ENCODE measurements around the gene GBA2. TPM values are rescaled to one million over a fixed set of nuclear protein-coding genes. Genes with fewer than 3 reads are reported as not detected.
A peak's percentile ranks its signal among the peaks of the same experiment; 100 is the strongest.

Gene GBA2
- total RNA-seq, 1 donor from 2014 or later: 84.7 TPM

GRCh38 chr9:35738186-35738585 lies 10.8 kb downstream of the GBA2 start:
- Mint-ChIP-seq H3K36me3 (peaks cover 13% of the 10 kb centered on the region), H3K4me1 (peaks cover 5% of the 10 kb centered on the region), H3K27me3 (ENCODE audit: low read depth) (no peaks in the 10 kb centered on the region), H3K4me3 (no peak overlapping the region), H3K9me3 (no peaks in the 10 kb centered on the region), H3K27ac (no peak overlapping the region)
- no peak for DNase-seq (ENCODE audit: low spot score in 2 of 2, unreplicated experiment in 2 of 2)
- TF ChIP-seq CTCF (IDR thresholded peaks at IDR 0.05; ENCODE audit: unreplicated experiment): no peak

GRCh38 chr9:35737143-35737542 lies 11.9 kb downstream of the GBA2 start:
- Mint-ChIP-seq H3K27ac (no peak overlapping the region), H3K4me3 (no peak overlapping the region), H3K9me3 (no peaks in the 10 kb centered on the region), H3K36me3 (peaks cover 11% of the 10 kb centered on the region), H3K4me1 (peaks cover 9% of the 10 kb centered on the region), H3K27me3 (ENCODE audit: low read depth) (no peaks in the 10 kb centered on the region)
- DNase-seq (ENCODE audit: low spot score in 2 of 2, unreplicated experiment in 2 of 2): no peak
- no peak for TF ChIP-seq CTCF (IDR thresholded peaks at IDR 0.05; ENCODE audit: unreplicated experiment)

DNA sequence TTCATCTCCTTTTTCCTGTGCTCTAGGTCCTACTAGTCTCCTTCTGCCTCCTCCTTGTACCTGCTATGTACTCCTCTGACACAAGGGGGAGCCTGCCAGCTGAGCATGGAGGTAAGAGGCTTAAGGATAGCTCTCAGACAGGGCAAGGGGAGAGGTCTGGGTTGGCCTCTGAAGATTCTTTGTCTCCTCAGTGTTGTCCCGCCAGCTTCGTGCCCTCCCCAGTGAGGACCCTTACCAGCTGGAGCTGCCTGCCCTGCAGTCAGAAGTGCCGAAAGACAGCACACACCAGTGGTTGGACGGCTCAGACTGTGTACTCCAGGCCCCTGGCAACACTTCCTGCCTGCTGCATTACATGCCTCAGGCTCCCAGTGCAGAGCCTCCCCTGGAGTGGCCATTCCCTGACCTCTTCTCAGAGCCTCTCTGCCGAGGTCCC lies 12.8 kb downstream of the GBA2 start:
- Mint-ChIP-seq H3K27me3 (ENCODE audit: low read depth) (no peaks in the 10 kb centered on the region), H3K9me3 (no peaks in the 10 kb centered on the region), H3K27ac (no peak overlapping the region), H3K36me3 (peaks cover 11% of the 10 kb centered on the region), H3K4me3 (no peak overlapping the region), H3K4me1 (peaks cover 9% of the 10 kb centered on the region)
- DNase-seq (ENCODE audit: low spot score in 2 of 2, unreplicated experiment in 2 of 2): peak in 1 of 2 experiments; percentile 65
- peak; percentile 50 for TF ChIP-seq CTCF (IDR thresholded peaks at IDR 0.05; ENCODE audit: unreplicated experiment)

DNA sequence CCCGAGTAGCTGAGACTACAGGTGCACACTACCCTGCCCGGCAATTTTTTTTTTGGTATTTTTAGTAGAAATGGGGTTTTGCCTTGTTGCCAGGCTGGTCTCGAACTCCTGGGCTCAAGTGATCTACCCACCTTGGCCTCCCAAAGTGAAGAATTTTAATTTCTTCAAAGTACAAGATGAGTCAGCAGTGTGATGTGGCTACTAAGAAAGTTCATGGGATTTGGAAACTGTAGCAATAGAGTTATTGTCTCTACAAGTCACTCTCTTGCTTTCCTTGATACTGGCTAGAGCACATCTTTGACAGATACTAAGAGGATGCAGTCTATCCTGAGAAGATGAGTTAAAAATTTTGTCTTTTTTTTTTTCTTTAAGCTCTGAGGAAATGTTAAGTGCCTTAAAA lies 14.9 kb downstream of the GBA2 start:
- peaks cover 11% of the 10 kb centered on the region for H3K36me3 Mint-ChIP-seq
- H3K4me3 Mint-ChIP-seq: peak overlapping the region; percentile 13
- no peak overlapping the region for H3K27ac Mint-ChIP-seq
- no peaks in the 10 kb centered on the region for H3K9me3 Mint-ChIP-seq
- no peaks in the 10 kb centered on the region for H3K27me3 Mint-ChIP-seq (ENCODE audit: low read depth)
- no peak for TF ChIP-seq CTCF (IDR thresholded peaks at IDR 0.05; ENCODE audit: unreplicated experiment)
- no peak for DNase-seq (ENCODE audit: low spot score in 2 of 2, unreplicated experiment in 2 of 2)
- H3K4me1 Mint-ChIP-seq: peaks cover 9% of the 10 kb centered on the region

GRCh38 chr9:35732800-35733541 lies 16.1 kb downstream of the GBA2 start:
- Mint-ChIP-seq H3K27me3 (ENCODE audit: low read depth) (no peaks in the 10 kb centered on the region), H3K4me1 (peaks cover 9% of the 10 kb centered on the region), H3K27ac (peak overlapping the region; percentile 99), H3K9me3 (no peaks in the 10 kb centered on the region), H3K4me3 (peak overlapping the region; percentile 84), H3K36me3 (peaks cover 7% of the 10 kb centered on the region)
- TF ChIP-seq CTCF (IDR thresholded peaks at IDR 0.05; ENCODE audit: unreplicated experiment): no peak
- peak in 1 of 2 experiments; percentile 55 for DNase-seq (ENCODE audit: low spot score in 2 of 2, unreplicated experiment in 2 of 2)

Measured in mesothelial cell of epicardium (in vitro differentiated cells).